Measurements from ENCODE around the gene AKR1B15. TPM values are rescaled to one million over a fixed set of nuclear protein-coding genes. Genes with fewer than 3 reads are reported as not detected.

AKR1B15 gene
- total and polyA plus RNA-seq, 2 donors (not counting 3 experiments of a cell fraction or from before 2014, with no cell fraction given) = not detected

DNA sequence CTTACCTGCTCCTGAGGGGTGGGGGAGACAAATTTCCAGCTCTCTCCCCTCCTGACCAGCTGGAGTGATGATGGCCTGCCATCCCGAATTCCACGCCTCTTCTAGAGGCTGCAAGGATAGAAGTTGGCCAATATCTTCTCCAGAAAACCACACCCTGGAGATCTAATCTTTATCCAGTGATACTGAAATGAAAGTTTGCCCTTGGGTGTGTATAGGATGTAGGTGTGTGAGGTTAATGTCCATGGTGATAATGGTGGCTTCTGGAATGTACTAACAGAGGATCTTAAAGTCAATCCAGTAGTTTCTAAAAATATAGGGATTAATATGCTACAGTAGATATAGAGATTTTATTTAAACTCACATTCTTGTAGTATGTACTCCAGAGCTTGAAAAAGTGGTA, 22.2 kb downstream of the AKR1B15 start:
- Histone ChIP-seq H3K36me3 (ENCODE audit: control insufficient read depth in 2 of 2, extremely low read depth in 1 of 2, insufficient read depth in 2 of 2, low read length in 2 of 2) (no peaks in the 10 kb centered on the region), H3K79me2 (ENCODE audit: control insufficient read depth, insufficient read depth, low read length) (no peaks in the 10 kb centered on the region), H3K4me2 (ENCODE audit: insufficient read depth, low read length) (no peak overlapping the region), H4K20me1 (replicated peaks; ENCODE audit: control insufficient read depth, extremely low read depth, insufficient read depth, low read length) (no peaks in the 10 kb centered on the region), H2AFZ (ENCODE audit: low read depth, low read length) (no peak overlapping the region), H3K9me3 (replicated peaks; ENCODE audit: control insufficient read depth, insufficient read depth, low read length) (no peaks in the 10 kb centered on the region), H3K4me1 (ENCODE audit: control insufficient read depth, extremely low read depth, insufficient read depth, low read length) (no peaks in the 10 kb centered on the region), H3K27me3 (ENCODE audit: control insufficient read depth in 2 of 2, insufficient read depth in 2 of 2, low read length in 2 of 2) (peaks cover 9 to 13% of the 10 kb centered on the region in 2 experiments), H3K27ac (ENCODE audit: insufficient read depth, low read depth, low read length) (no peak overlapping the region), H3K9me1 (replicated peaks; ENCODE audit: control insufficient read depth, extremely low read depth, insufficient read depth, low read length) (no peaks in the 10 kb centered on the region), H3K4me3 (replicated peaks in 1 of 3; ENCODE audit: insufficient read depth in 1 of 3, low read depth in 1 of 3, low read length in 3 of 3) (no peak overlapping the region), H3K9ac (replicated peaks; ENCODE audit: extremely low read depth, insufficient read depth, low read length) (no peak overlapping the region)
- DNase-seq (ENCODE audit: low read depth, low spot score) (no peak), FAIRE-seq (no peak)
- intact Hi-C loops (cut with micrococcal nuclease) (no loop called here), dilution Hi-C loops (cut with MboI; ENCODE audit: extremely low pct_ligation_motif_present, low sequenced_read_pairs) (no loop called here)
- ChIA-PET POLR2A (no interaction called here), CTCF (no interaction called here)
- TF ChIP-seq MYC (IDR thresholded peaks at IDR 0.05; ENCODE audit: low read depth, low read length) (no peak), POLR2AphosphoS5 (IDR thresholded peaks at IDR 0.05; ENCODE audit: insufficient read depth, low read depth, low read length) (no peak), FOS (IDR thresholded peaks at IDR 0.05; ENCODE audit: borderline replicate concordance, insufficient read depth, low read length) (no peak), POLR2A (IDR thresholded peaks at IDR 0.05; ENCODE audit: low read depth, low read length) (no peak), EZH2 (IDR thresholded peaks at IDR 0.05; ENCODE audit: borderline replicate concordance, low read depth, low read length, severe bottlenecking) (no peak), CTCF (IDR thresholded peaks at IDR 0.05; ENCODE audit: extremely low read depth in 1 of 2, insufficient read depth in 1 of 2, low read depth in 1 of 2, low read length in 2 of 2) (no peak), GATA2 (IDR thresholded peaks at IDR 0.05; ENCODE audit: insufficient read depth, insufficient read length, low read depth, low read length) (no peak), JUN (IDR thresholded peaks at IDR 0.05; ENCODE audit: borderline replicate concordance, insufficient read depth, insufficient read length, low read depth) (no peak), MAX (IDR thresholded peaks at IDR 0.05; ENCODE audit: insufficient read depth, insufficient read length) (no peak)
- BruUV-seq (replicated peaks) = no TSS peak
